AG09319 (cell line): ENCODE results near the gene ADK.

Experiments
- DNase-seq: peaks from one replicate; pipeline ENCODE4 v3.0.0-alpha.2; 2010; ENCODE audit warnings: low read depth; ENCODE audit errors: extremely low read depth
- CTCF ChIP-seq: IDR thresholded peaks from 2 replicates; pipeline ENCODE4 v1.5.1; 2011; ENCODE audit warnings: low read depth, mild to moderate bottlenecking, inconsistent platforms, low read length, moderate library complexity

ADK gene

GRCh38 chr10:74683067-74683466 is 532.0 kb downstream of the ADK start:
- no peak for TF ChIP-seq CTCF
- DNase-seq = no peak

- TF ChIP-seq CTCF = no peak
Measured at GRCh38 chr10:74683621-74684364, 532.8 kb downstream of the ADK start.

GRCh38 chr10:74684462-74684861 is 533.4 kb downstream of the ADK start:
- DNase-seq = no peak
- no peak for TF ChIP-seq CTCF

More at GRCh38 chr10:74683621-74684364, 532.8 kb downstream of the ADK start:
- no peak for DNase-seq

- DNase-seq = no peak
- no peak for TF ChIP-seq CTCF
Measured at GRCh38 chr10:74685564-74685963, 534.5 kb downstream of the ADK start.

GRCh38 chr10:74690393-74690792 is 539.4 kb downstream of the ADK start:
- DNase-seq = no peak
- no peak for TF ChIP-seq CTCF

GRCh38 chr10:74691164-74691563 is 540.1 kb downstream of the ADK start:
- DNase-seq = no peak
- no peak for TF ChIP-seq CTCF

GRCh38 chr10:74704629-74705357 is 553.8 kb downstream of the ADK start:
- no peak for TF ChIP-seq CTCF
- no peak for DNase-seq
